ENCODE data around the gene SETD4. TPM values are rescaled to one million over a fixed set of nuclear protein-coding genes. Genes with fewer than 3 reads are reported as not detected.

The SETD4 gene
- total and polyA plus RNA-seq, 2 of the 13 experiments (the other 11 are each of a cell fraction or from before 2014, with no cell fraction given), result 7.1 to 14.4 TPM

- no peak for TF ChIP-seq AGO1 (IDR thresholded peaks at IDR 0.05; ENCODE audit: low read depth, low read length, poor library complexity, severe bottlenecking)
- TF ChIP-seq TIGD3 (CRISPR knock-in tag; IDR thresholded peaks at IDR 0.05; ENCODE audit: borderline replicate concordance), result no peak
- TF ChIP-seq CHCHD3 (CRISPR knock-in tag; IDR thresholded peaks at IDR 0.05), result no peak
- TF ChIP-seq ZMYM3 (CRISPR knock-in tag; IDR thresholded peaks at IDR 0.05), result peak; percentile 61; the same call in 1 of the 2 replicates
- TF ChIP-seq ZNF816 (CRISPR knock-in tag; IDR thresholded peaks at IDR 0.05; ENCODE audit: borderline replicate concordance), result no peak
- TF ChIP-seq ATF4 (CRISPR knock-in tag; IDR thresholded peaks at IDR 0.05), result no peak
- TF ChIP-seq ZNF563 (CRISPR knock-in tag; IDR thresholded peaks at IDR 0.05), result no peak
- no peak for TF ChIP-seq AFF4 (CRISPR knock-in tag; IDR thresholded peaks at IDR 0.05)
- 0 out of 2 replicates have a peak, but pooled peaks have one; percentile 30 for TF ChIP-seq ZNF430 (CRISPR knock-in tag; IDR thresholded peaks at IDR 0.05)
- peak; percentile 65; the same call in 1 of the 2 replicates for TF ChIP-seq PHF21A (CRISPR knock-in tag; IDR thresholded peaks at IDR 0.05)
- TF ChIP-seq ZNF329 (CRISPR knock-in tag; IDR thresholded peaks at IDR 0.05; ENCODE audit: low read depth), result no peak
- TF ChIP-seq IRF2 (CRISPR knock-in tag; IDR thresholded peaks at IDR 0.05), result peak; percentile 47; the same call in 1 of the 2 replicates
- TF ChIP-seq ESRRA (CRISPR knock-in tag; IDR thresholded peaks at IDR 0.05; ENCODE audit: low read depth), result no peak
- TF ChIP-seq ZIK1 (CRISPR knock-in tag; IDR thresholded peaks at IDR 0.05; ENCODE audit: borderline replicate concordance, low read depth), result no peak
- TF ChIP-seq KAT8 (CRISPR knock-in tag; IDR thresholded peaks at IDR 0.05), result peak; percentile 39; the same call in 1 of the 2 replicates
- TF ChIP-seq ZNF605 (CRISPR knock-in tag; IDR thresholded peaks at IDR 0.05), result peak; percentile 44; the same call in 1 of the 2 replicates
- TF ChIP-seq SMYD3 (CRISPR knock-in tag; IDR thresholded peaks at IDR 0.05), result no peak
- TF ChIP-seq HMG20A (CRISPR knock-in tag; IDR thresholded peaks at IDR 0.05; ENCODE audit: borderline replicate concordance), result peak; percentile 57; the same call in 1 of the 2 replicates
- TF ChIP-seq ZNF333 (CRISPR knock-in tag; IDR thresholded peaks at IDR 0.05; ENCODE audit: borderline replicate concordance), result no peak
- peak; percentile 65; the same call in 1 of the 2 replicates for TF ChIP-seq TARDBP (CRISPR knock-in tag; IDR thresholded peaks at IDR 0.05)
- peak; percentile 53; the same call in 1 of the 2 replicates for TF ChIP-seq IKZF5 (CRISPR knock-in tag; IDR thresholded peaks at IDR 0.05)
- no peak for TF ChIP-seq NFYB (CRISPR knock-in tag; IDR thresholded peaks at IDR 0.05)
- no peak for TF ChIP-seq NRL (CRISPR knock-in tag; IDR thresholded peaks at IDR 0.05; ENCODE audit: borderline replicate concordance)
- TF ChIP-seq ZNF670 (CRISPR knock-in tag; IDR thresholded peaks at IDR 0.05; ENCODE audit: borderline replicate concordance), result no peak
- TF ChIP-seq RFXAP (CRISPR knock-in tag; IDR thresholded peaks at IDR 0.05; ENCODE audit: borderline replicate concordance), result no peak
Observed at GRCh38 chr21:36073181-36073580, 12.9 kb upstream of the SETD4 start (continued).

All from HepG2 (cell line).